Measurements from ENCODE around the gene ZIC2. TPM values are rescaled to one million over a fixed set of nuclear protein-coding genes. Genes with fewer than 3 reads are reported as not detected.
A peak's percentile ranks its signal among the peaks of the same experiment; 100 is the strongest.

ZIC2 gene
- total RNA-seq, 3 donors from 2014 or later = 0.13 to 0.21 TPM; not detected in 1

DNA sequence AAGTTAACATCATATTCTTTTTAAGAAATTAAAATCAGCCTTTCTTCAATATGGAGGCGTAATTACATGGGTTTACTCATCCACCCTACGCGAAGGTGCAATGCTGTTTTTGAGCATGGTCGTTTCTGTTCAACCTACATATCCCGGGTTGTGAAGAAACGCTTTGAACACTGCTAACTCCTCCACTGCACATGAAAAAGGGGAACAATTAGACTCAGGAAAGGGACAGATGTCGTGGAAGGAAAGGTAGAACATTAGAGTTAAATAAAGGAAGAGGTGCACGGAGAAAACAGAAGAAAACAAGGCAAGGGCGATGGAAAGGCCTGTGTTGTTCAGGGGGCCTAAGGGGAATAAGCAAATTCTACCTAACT lies 14.1 kb upstream of the ZIC2 start:
- peaks cover 18% of the 10 kb centered on the region for H3K4me1 Mint-ChIP-seq (ENCODE audit: low read depth)
- H3K9me3 Mint-ChIP-seq = peaks cover 7% of the 10 kb centered on the region
- peaks cover 58% of the 10 kb centered on the region for H3K27me3 Mint-ChIP-seq (ENCODE audit: low read depth)
- DNase-seq = no peak
- H3K4me3 Mint-ChIP-seq = no peak overlapping the region
- H3K36me3 Mint-ChIP-seq (ENCODE audit: insufficient read depth) = peaks cover 2% of the 10 kb centered on the region
- ATAC-seq = no peak

DNA sequence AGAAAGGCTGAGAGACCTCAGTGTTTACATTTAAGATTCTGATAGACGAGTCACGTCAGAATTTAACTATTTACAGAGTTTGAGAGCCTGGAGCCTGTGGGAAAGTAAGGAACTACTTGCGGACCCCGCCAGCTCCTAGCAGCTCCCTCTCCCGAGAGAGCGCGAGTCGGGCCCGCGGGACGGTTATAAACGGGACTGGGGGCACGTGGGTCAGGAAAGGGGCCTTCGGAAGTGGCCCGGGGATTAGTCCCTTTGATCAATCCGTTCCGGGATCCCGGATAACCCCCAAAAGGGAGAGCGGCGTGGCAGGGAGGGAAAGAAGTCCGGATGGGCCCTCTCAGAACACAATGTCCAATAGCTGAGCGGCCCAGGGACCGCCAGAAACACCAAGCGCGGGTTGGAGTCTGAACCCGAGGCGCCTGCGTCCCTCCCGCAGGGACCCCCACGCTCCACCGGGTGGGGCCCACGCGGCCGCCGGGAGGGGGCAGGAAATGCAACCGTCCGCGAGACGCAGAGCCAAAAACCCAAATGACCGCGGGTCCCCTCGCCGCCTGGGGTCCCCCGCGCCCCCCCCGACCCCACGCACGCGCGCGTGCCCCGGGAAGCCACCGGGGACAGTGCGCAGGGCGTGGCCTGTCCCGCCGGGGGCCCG lies 13.6 kb upstream of the ZIC2 start:
- DNase-seq (no peak), ATAC-seq (no peak)
- Mint-ChIP-seq H3K4me3 (peak overlapping the region; percentile 37), H3K36me3 (ENCODE audit: insufficient read depth) (peaks cover 2% of the 10 kb centered on the region), H3K9me3 (peaks cover 9% of the 10 kb centered on the region), H3K27me3 (ENCODE audit: low read depth) (peaks cover 59% of the 10 kb centered on the region), H3K4me1 (ENCODE audit: low read depth) (peaks cover 18% of the 10 kb centered on the region)

DNA sequence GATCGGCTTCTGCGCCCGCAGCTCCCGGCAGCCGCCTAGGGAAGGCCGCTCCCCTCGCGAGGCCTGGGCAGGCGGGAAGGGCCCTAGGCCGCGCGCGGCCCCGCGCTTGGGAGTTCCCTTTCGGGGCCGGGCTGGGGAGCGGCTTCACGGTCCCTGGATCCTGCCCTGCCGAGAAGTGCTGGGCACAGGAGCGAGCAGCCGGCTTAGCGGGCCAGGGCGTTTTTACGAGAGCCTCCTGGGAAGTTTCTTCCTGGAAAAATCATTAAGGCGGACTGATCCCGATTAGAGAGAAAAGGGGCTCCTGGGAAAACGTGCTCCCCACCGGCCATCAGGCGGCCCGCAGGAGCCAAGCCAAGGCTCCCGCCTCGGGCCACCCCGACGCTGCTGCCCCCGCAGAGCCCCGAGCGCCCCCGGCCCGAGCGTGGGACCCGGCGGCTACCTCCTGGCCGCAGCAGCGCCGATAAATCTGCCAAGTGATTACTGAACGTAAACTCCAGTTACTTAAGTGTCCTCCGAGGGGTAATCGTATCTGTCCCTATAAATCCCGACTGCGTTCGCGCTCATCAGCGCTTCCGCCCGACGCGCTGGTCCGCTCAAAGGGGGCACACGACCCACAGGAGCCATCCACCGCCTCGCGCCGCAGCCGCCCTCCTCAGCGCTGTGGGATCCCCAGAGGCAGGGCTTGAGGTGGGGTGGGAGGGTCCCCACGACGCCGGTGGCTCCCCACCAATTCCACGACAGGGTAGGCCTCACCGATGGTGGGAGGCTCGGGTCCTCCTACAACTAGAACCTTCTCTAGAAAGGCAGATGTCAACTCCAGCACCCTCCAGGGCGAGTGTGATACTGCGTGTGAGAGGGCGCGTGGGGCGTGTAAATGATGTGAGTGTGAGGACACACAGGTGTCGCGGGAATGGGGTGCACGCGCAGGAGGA lies 12.8 kb upstream of the ZIC2 start:
- ATAC-seq (no peak), DNase-seq (no peak)
- peaks cover 18% of the 10 kb centered on the region for H3K4me1 Mint-ChIP-seq (ENCODE audit: low read depth)
- peaks cover 2% of the 10 kb centered on the region for H3K36me3 Mint-ChIP-seq (ENCODE audit: insufficient read depth)
- H3K9me3 Mint-ChIP-seq = peaks cover 16% of the 10 kb centered on the region
- peak overlapping the region; percentile 72 for H3K4me3 Mint-ChIP-seq
- H3K27me3 Mint-ChIP-seq (ENCODE audit: low read depth) = peaks cover 65% of the 10 kb centered on the region

DNA sequence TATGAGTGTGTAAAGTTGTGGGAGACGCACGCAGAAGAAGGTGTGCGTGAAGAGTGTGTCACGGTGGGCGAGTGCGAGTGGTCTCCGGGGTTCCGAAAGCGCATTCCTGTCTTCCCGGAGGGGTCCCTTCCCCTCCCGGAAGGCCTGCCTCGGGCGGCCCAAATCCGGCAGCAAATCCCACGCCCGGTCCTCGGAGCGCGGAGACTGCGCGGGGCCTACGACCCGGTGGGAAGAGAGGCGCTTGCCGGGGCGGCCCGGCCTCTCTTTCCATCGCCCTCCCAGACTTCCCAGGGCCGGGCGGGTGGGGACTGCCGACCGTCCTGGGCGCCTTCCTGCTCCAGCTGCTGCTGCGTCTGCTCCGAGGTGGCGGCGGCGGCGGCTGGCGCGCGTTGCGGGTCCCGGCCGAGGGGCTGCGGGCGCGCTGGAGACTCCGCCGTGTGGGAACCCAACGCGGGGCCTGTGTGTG lies 12.1 kb upstream of the ZIC2 start:
- Mint-ChIP-seq H3K9me3 (peaks cover 16% of the 10 kb centered on the region), H3K27me3 (ENCODE audit: low read depth) (peaks cover 67% of the 10 kb centered on the region), H3K36me3 (ENCODE audit: insufficient read depth) (peaks cover 2% of the 10 kb centered on the region), H3K4me3 (peak overlapping the region; percentile 73), H3K4me1 (ENCODE audit: low read depth) (peaks cover 18% of the 10 kb centered on the region)
- ATAC-seq (no peak), DNase-seq (no peak)

DNA sequence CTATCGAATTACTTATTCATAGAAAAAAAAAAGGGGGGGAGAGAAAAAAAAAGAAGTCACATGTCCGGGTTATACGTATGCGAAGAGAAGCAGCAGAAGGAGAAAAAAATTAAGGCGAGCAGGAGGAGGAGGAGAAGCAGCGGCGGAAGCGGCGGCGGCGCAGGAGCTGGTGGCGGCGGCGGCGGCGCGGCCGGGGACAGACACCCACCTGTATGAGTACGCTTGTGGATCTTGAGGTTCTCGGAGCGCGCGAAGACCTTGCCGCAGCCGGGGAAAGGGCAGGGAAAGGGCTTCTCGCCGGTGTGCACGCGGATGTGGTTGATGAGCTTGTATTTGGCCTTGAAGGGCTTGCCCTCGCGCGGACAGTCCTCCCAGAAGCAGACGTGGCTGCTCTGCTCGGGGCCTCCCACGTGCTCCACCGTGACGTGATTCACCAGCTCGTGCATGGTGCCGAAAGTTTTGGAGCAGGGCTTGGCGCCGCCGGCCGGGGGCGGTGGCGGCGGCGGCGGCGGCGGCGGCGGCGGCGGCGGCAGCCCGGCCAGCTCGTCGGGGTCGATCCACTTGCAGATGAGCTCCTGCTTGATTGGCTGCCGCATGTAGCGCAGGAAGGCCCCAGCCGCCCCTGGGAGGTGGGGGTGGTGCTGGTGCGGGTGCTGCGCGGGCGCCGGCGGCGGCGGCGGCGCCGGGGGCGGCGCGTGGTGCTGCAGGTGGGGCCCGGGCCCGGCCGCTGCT lies 11.5 kb upstream of the ZIC2 start:
- Mint-ChIP-seq H3K4me1 (ENCODE audit: low read depth) (peaks cover 18% of the 10 kb centered on the region), H3K4me3 (peak overlapping the region; percentile 73), H3K36me3 (ENCODE audit: insufficient read depth) (peaks cover 2% of the 10 kb centered on the region), H3K9me3 (peaks cover 16% of the 10 kb centered on the region), H3K27me3 (ENCODE audit: low read depth) (peaks cover 73% of the 10 kb centered on the region)
- peak; percentile 36 to 46 for ATAC-seq
- DNase-seq = peak; percentile 52

DNA sequence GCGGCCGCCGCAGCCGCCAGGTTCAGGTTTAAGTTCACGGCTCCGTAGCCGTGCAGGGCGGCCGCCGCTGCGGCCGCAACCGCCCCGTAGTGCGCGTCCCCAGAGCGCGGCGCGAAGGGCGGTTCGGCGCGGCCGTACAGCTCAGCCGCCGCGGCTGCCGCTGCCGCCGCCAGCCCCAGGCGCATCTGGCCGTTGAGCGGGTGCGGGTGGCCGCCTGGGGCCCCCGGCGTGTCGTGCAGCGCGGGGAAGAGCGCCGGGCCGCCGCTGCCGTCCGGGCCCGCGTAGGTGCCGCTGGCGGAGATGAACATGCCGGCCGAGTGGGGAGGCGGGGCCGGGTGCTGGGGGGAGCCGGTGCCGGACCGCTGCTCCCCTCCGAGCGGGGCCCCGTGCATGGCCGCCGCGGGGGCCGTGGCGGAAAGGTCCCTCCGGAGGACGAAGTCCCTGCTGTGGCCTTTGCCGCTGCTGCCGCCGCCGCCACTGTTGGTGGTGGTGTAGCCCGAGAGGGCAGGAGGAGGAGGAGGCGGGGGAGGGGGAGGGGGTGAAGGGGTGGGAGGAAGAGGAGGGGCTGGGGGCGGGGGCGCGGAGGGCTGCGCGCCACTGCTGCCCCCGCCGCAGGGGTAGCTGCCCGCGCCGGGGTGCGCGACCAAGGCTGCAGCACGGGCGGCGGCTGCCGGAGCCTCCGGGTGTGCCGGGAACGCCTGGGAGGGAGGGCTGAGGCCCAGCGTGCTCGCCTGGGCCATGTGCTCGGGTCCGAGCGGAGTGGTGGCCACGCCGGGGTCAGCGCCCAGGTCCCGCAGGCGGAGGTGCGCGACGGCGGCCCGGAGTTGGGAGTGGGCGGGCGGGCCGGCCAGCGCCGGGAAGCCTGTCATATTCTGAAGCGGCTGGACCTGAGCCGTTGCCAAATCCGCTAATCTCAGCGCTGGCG lies 10.7 kb upstream of the ZIC2 start:
- DNase-seq (no peak), ATAC-seq (peak; percentile 41 to 42)
- Mint-ChIP-seq H3K4me3 (no peak overlapping the region), H3K4me1 (ENCODE audit: low read depth) (peaks cover 18% of the 10 kb centered on the region), H3K36me3 (ENCODE audit: insufficient read depth) (peaks cover 2% of the 10 kb centered on the region), H3K27me3 (ENCODE audit: low read depth) (peaks cover 74% of the 10 kb centered on the region), H3K9me3 (peaks cover 16% of the 10 kb centered on the region)

DNA sequence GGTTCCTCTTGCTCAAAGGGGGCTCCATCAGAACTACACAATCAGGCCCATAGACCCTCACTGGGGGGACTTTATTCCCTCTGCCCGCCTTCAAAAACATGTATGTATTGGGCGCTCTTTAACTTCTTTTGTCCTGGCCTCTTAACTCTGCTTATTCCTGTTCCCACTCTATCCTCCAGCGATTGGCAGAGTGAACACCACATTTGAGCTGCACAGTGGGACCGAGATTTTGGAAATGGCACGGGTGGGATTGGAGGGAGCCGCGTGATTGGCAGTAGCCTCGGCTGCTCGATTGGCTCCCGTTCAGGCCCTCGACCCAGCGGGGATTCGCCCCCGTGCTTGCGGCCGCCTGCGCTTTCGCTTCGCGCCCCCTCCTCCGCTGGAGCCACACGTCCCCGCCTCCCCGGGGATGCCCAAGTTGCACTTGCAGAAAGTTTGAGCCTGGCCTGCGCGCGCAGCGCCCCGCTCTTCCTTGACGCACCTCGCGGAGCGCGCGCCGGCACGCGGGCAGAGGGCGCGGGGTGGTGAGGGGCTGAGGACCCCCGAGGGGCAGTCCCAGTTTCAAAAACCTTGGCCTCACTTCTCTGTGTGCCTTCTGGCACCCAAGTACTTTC lies 9.9 kb upstream of the ZIC2 start, which contains the start of gene ZIC5:
Gene ZIC5, minus strand, starts transcription at position 192 of the 614 bp plus-strand sequence. Its CDS starts 164 bp downstream, at position 28.
- DNase-seq (no peak), ATAC-seq (no peak)
- Mint-ChIP-seq H3K36me3 (ENCODE audit: insufficient read depth) (peaks cover 2% of the 10 kb centered on the region), H3K4me1 (ENCODE audit: low read depth) (peaks cover 18% of the 10 kb centered on the region), H3K27me3 (ENCODE audit: low read depth) (peaks cover 75% of the 10 kb centered on the region), H3K9me3 (peaks cover 16% of the 10 kb centered on the region), H3K4me3 (peak within 1 kb of the TSS; percentile 11)

DNA sequence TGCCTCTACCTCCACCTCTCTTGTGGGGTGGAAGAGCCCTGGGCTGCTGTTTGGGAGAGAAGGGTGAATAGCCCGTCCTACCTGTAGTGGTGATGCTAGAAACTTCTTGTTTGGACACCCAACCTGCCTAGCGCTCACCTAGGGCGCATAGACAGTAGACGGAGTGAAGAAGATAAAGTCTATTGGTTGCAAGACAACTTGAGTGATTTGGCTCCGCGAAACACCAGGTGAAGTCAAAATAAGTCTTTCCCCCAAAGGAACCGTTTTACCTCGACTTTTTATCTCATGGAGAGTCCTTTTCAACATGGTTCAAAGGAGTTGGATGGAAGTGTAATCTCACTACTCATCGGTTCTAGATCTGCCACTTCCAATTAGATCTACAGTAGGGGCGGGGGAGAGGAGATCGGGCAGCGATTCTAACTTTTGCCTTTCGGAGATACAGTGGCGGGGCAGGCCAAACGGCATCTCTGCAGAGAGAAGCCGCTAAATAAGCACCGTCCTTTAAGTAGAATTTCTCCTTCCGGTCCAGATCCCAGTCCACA lies 9.3 kb upstream of the ZIC2 start:
- ATAC-seq (no peak), DNase-seq (no peak)
- peaks cover 18% of the 10 kb centered on the region for H3K4me1 Mint-ChIP-seq (ENCODE audit: low read depth)
- peaks cover 18% of the 10 kb centered on the region for H3K9me3 Mint-ChIP-seq
- peak overlapping the region; percentile 11 for H3K4me3 Mint-ChIP-seq
- H3K27me3 Mint-ChIP-seq (ENCODE audit: low read depth) = peaks cover 76% of the 10 kb centered on the region
- H3K36me3 Mint-ChIP-seq (ENCODE audit: insufficient read depth) = peaks cover 2% of the 10 kb centered on the region

DNA sequence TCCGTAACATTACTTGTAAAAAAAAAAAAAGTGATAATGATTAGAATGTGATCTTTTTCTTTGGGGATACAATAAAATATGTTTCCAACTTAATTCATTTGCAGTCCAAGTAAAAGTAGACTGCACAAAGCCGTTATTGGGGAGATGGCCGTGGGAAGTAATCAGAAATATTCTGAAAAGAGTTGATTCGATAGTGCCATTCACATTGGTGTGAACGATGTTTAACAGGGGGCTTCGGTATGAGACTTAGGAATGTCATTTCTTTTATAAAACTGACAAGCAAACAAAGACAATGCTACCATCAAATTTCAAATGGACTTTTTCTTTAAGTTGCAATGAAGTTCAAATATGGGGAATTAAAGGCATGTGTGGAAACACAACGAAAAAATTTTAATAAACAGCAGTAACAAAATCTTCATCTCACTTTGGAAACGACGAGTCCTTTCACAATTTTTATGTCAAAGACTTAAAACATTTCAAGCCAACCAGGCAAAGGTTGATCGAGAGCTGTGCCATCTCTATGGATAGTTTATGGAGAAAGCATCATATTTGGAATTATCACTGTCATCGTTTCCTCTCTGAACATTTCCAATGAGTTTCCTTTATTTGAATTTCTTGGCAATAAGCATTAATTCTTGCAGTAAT lies 8.3 kb upstream of the ZIC2 start:
- Mint-ChIP-seq H3K27me3 (ENCODE audit: low read depth) (peaks cover 79% of the 10 kb centered on the region), H3K4me1 (ENCODE audit: low read depth) (peaks cover 11% of the 10 kb centered on the region), H3K4me3 (no peak overlapping the region), H3K36me3 (ENCODE audit: insufficient read depth) (peaks cover 2% of the 10 kb centered on the region), H3K9me3 (peaks cover 16% of the 10 kb centered on the region)
- ATAC-seq (no peak), DNase-seq (no peak)

DNA sequence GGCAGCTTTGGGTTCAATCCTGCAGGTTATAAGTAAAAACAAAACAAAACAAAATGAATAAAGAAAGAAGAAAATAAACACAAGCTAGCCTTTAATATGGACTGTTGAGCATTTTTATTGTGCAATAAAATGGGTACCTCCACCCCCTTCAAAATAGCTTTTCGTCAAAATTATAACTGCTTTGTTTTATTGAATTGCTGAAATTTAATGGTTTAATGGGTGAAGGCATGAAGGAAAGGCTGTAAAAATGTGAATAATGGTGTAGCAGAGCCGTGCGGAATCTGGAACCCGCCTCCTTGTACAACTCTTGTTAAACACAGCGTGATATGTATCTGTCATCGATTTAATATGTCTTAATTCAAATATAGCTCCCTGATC lies 7.8 kb upstream of the ZIC2 start:
- peaks cover 2% of the 10 kb centered on the region for H3K36me3 Mint-ChIP-seq (ENCODE audit: insufficient read depth)
- no peak overlapping the region for H3K4me3 Mint-ChIP-seq
- H3K9me3 Mint-ChIP-seq = peaks cover 16% of the 10 kb centered on the region
- ATAC-seq (no peak), DNase-seq (no peak)
- peaks cover 83% of the 10 kb centered on the region for H3K27me3 Mint-ChIP-seq (ENCODE audit: low read depth)
- H3K4me1 Mint-ChIP-seq (ENCODE audit: low read depth) = peaks cover 14% of the 10 kb centered on the region

DNA sequence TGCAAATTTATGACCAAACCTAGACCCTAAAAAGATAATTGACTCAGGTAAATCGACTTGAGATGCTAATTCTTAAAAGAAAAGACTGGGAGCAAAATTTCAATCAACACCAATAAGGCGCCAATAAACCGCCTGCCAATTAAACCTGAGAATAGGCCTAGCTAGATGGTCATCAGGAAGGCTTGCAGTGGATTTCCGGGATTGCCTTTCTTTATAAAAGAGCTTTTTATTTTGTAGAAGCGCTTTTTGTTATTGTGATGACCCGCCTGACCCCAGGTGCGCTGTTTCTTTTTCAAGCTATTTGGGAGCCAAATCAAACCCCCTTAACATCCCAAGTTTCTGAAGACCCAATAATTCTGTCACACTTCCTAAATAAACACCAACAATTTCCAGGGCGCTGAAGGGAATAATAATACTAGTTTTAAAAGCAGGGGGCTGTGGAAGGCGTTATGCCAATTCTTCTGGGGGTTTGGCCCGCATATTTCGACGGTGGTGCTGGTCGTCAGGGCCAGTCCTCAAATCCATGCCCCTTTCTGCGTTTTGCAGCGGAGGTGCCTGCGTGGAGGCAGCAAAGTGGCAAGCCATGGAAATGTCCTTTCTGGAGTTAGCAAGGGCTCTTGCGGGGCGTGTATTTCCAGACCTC lies 7.2 kb upstream of the ZIC2 start:
- peaks cover 16% of the 10 kb centered on the region for H3K9me3 Mint-ChIP-seq
- H3K4me3 Mint-ChIP-seq = no peak overlapping the region
- H3K27me3 Mint-ChIP-seq (ENCODE audit: low read depth) = peaks cover 81% of the 10 kb centered on the region
- H3K36me3 Mint-ChIP-seq (ENCODE audit: insufficient read depth) = no peaks in the 10 kb centered on the region
- ATAC-seq = no peak
- H3K4me1 Mint-ChIP-seq (ENCODE audit: low read depth) = peaks cover 9% of the 10 kb centered on the region
- no peak for DNase-seq

DNA sequence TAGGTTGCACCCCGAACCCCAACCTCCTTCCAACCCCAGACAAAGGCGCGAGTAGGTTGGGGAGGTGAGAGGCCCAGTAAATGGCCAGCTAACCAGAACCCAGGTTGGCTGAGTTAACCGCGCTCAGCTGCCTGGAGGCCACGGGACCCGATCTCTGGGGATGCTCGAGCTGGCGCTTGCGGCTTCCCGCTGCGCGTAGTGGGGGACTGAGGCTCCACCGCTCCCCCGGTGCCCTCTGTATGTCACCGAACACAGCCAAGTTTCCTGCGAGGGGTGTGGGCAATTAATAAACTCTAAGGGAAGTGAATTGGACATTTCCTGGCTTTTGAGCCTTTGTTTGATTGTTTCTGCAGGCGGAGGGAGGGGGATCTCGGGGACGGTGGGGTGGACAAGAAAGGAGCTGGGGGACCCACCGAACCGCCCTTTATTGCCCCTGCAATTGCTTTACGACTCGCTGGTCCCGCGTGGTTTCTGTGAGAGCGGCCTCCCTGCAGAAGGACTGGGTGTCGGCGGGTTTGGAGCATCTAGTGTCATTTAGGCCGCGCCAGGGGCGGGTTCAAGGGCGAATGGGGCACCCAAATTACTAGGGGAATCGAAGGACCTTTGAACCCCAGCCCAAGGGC lies 6.5 kb upstream of the ZIC2 start:
- Mint-ChIP-seq H3K4me1 (ENCODE audit: low read depth) (peaks cover 8% of the 10 kb centered on the region), H3K36me3 (ENCODE audit: insufficient read depth) (no peaks in the 10 kb centered on the region), H3K9me3 (peaks cover 16% of the 10 kb centered on the region), H3K27me3 (ENCODE audit: low read depth) (peaks cover 77% of the 10 kb centered on the region), H3K4me3 (no peak overlapping the region)
- DNase-seq (no peak), ATAC-seq (no peak)

Measured in activated T-cell treated with anti-CD3 and anti-CD28 coated beads, Interleukin-2, amount 50 U/mL, for 4 hours (primary cell).